Astrocyte of the cerebellum (primary cell): ENCODE data around the gene THSD4.
"Not testable (repeated sequence)": the region's sequence is repeated elsewhere in the genome, so short reads cannot be mapped to it uniquely, and the experiment has no call there.

Experiments
- DNase-seq: peaks from one replicate; pipeline ENCODE4 v3.0.0-alpha.2; 2011; ENCODE audit warnings: low read depth
- H3K4me3 ChIP-seq: 2 replicates; pipeline ENCODE4 v1.5.1; 2011; ENCODE audit warnings: mild to moderate bottlenecking, low read depth, low read length, moderate library complexity
- CTCF ChIP-seq: IDR thresholded peaks from 2 replicates; pipeline ENCODE4 v1.5.1; 2012; ENCODE audit warnings: low read length, low read depth, moderate library complexity, mild to moderate bottlenecking; ENCODE audit errors: missing control alignments
- in situ Hi-C: cut with HindIII; loops from 2 replicates; pipeline ENCODE4 v1.10.0; 2017; ENCODE audit warnings: low sequenced_read_pairs

THSD4 gene

GRCh38 chr15:71155534-71155933 lies 40.3 kb downstream of the THSD4 start:
- in situ Hi-C loops, result no loop called here
- TF ChIP-seq CTCF, result no peak
- no peak overlapping the region for H3K4me3 ChIP-seq
- DNase-seq, result no peak

- DNase-seq, result no peak
- H3K4me3 ChIP-seq, result no peak overlapping the region
- no peak for TF ChIP-seq CTCF
- in situ Hi-C loops, result no loop called here
Measured at GRCh38 chr15:71160976-71161375, 45.7 kb downstream of the THSD4 start.

- DNase-seq, result no peak
- no peak overlapping the region for H3K4me3 ChIP-seq
- in situ Hi-C loops, result no loop called here
- no peak for TF ChIP-seq CTCF
Measured at GRCh38 chr15:71162309-71162708, 47.0 kb downstream of the THSD4 start.

- in situ Hi-C loops, DNase-seq, H3K4me3 ChIP-seq: not testable (repeated sequence)
Measured at GRCh38 chr15:71164606-71165005, 49.3 kb downstream of the THSD4 start.

GRCh38 chr15:71167445-71168165 lies 52.3 kb downstream of the THSD4 start:
- DNase-seq, result no peak
- TF ChIP-seq CTCF, result no peak
- H3K4me3 ChIP-seq, result no peak overlapping the region
- in situ Hi-C loops, result no loop called here

GRCh38 chr15:71168166-71168834 lies 53.0 kb downstream of the THSD4 start:
- no peak overlapping the region for H3K4me3 ChIP-seq
- in situ Hi-C loops, result no loop called here
- DNase-seq, result no peak
- no peak for TF ChIP-seq CTCF

- H3K4me3 ChIP-seq, result no peak overlapping the region
- no peak for TF ChIP-seq CTCF
- DNase-seq, result no peak
- in situ Hi-C loops, result no loop called here
Measured at GRCh38 chr15:71170163-71170562, 54.9 kb downstream of the THSD4 start.
